GM12892 (cell line): Measurements from ENCODE around the gene NFASC. TPM values are rescaled to one million over a fixed set of nuclear protein-coding genes. Genes with fewer than 3 reads are reported as not detected.

Source experiments
- DNase-seq: peaks from one replicate; pipeline ENCODE4 v3.0.0; 2011; ENCODE audit not compliant: insufficient read length
- FAIRE-seq: peaks from 2 replicates; lab custom pipeline; 2011; peaks lifted over from hg19 to GRCh38; lab: Jason Lieb, UNC
- POLR2A ChIP-seq: IDR thresholded peaks from 2 replicates; pipeline ENCODE4 v1.6.1; 2011; ENCODE audit warnings: low read depth, low read length, control low read depth
- POLR2AphosphoS5 ChIP-seq: IDR thresholded peaks from 2 replicates; pipeline ENCODE4 v1.6.1; 2011; ENCODE audit warnings: low read depth, low read length, control low read depth
- TAF1 ChIP-seq: IDR thresholded peaks from 2 replicates; pipeline ENCODE4 v1.6.1; 2011; ENCODE audit warnings: low read depth, mild to moderate bottlenecking, control low read depth, low read length, borderline replicate concordance
- polyA plus RNA-seq: library from polyadenylated mRNA; unstranded; fragments of >200 nt; gene quantifications from one replicate; pipeline ENCODE4 v1.2.1, GENCODE V29; 2012; ENCODE audit warnings: missing spikeins, inconsistent platforms; ENCODE audit not compliant: missing spikeins

NFASC gene
- polyA plus RNA-seq: not detected

- TF ChIP-seq TAF1 (no peak), POLR2AphosphoS5 (no peak), POLR2A (no peak)
- DNase-seq (no peak), FAIRE-seq (no peak)
These were observed at the start of gene NFASC for GRCh38 chr1:204870160-204870912. TSS of gene NFASC (plus strand) at chr1:204870862. CDS start at chr1:204944316, 73,454 bp downstream.

- FAIRE-seq (no peak), DNase-seq (no peak)
- no peak for TF ChIP-seq POLR2A
- no peak for TF ChIP-seq TAF1
These were observed 49.2 kb upstream of the NFASC start for GRCh38 chr1:204821476-204821875.

- no peak for TF ChIP-seq TAF1
- TF ChIP-seq POLR2AphosphoS5: no peak
- no peak for TF ChIP-seq POLR2A
- no peak for DNase-seq
- no peak for FAIRE-seq
These were observed 48.7 kb upstream of the NFASC start for GRCh38 chr1:204821924-204822323.

- no peak for FAIRE-seq
- TF ChIP-seq TAF1 (no peak), POLR2A (no peak), POLR2AphosphoS5 (no peak)
- DNase-seq: peak; percentile 38
These were observed 43.7 kb upstream of the NFASC start for GRCh38 chr1:204826970-204827369.

GRCh38 chr1:204828352-204828850 lies 42.3 kb upstream of the NFASC start:
- FAIRE-seq: no peak
- peak; percentile 44 for DNase-seq
- TF ChIP-seq POLR2AphosphoS5: no peak
- no peak for TF ChIP-seq TAF1
- TF ChIP-seq POLR2A: no peak

GRCh38 chr1:204829133-204829825 lies 41.4 kb upstream of the NFASC start:
- no peak for TF ChIP-seq POLR2AphosphoS5
- no peak for TF ChIP-seq TAF1
- no peak for TF ChIP-seq POLR2A
- DNase-seq (no peak), FAIRE-seq (no peak)

- TF ChIP-seq POLR2AphosphoS5: no peak
- TF ChIP-seq TAF1: no peak
- TF ChIP-seq POLR2A: no peak
- no peak for DNase-seq
- no peak for FAIRE-seq
These were observed 39.9 kb upstream of the NFASC start for GRCh38 chr1:204830747-204831146.

- TF ChIP-seq POLR2A: no peak
- no peak for TF ChIP-seq POLR2AphosphoS5
- no peak for TF ChIP-seq TAF1
- DNase-seq (no peak), FAIRE-seq (no peak)
These were observed 39.5 kb upstream of the NFASC start for GRCh38 chr1:204831186-204831585.

GRCh38 chr1:204834336-204834735 lies 36.3 kb upstream of the NFASC start:
- no peak for DNase-seq
- FAIRE-seq: no peak
- TF ChIP-seq POLR2A: no peak
- TF ChIP-seq POLR2AphosphoS5: no peak
- no peak for TF ChIP-seq TAF1

GRCh38 chr1:204834752-204835151 lies 35.9 kb upstream of the NFASC start:
- FAIRE-seq (no peak), DNase-seq (no peak)
- TF ChIP-seq POLR2AphosphoS5 (no peak), POLR2A (no peak), TAF1 (no peak)

- FAIRE-seq (no peak), DNase-seq (no peak)
- TF ChIP-seq TAF1 (no peak), POLR2AphosphoS5 (no peak), POLR2A (no peak)
These were observed 34.9 kb upstream of the NFASC start for GRCh38 chr1:204835737-204836136.
